HEK293T (cell line): Measurements from ENCODE around the gene STXBP6.

Source experiments
- CTCF ChIA-PET: fragments of 350-600 bp; formaldehyde crosslinking; extraction: SDS; loops from one replicate; lab custom pipeline; 2021; ENCODE audit warnings: antibody characterized with exemption, inconsistent platforms; lab: Yijun Ruan, JAX
- POLR2A ChIA-PET: fragments of 350-600 bp; formaldehyde crosslinking; extraction: SDS; loops from one replicate; lab custom pipeline; 2020; ENCODE audit warnings: antibody characterized with exemption, inconsistent platforms; lab: Yijun Ruan, JAX
- DNase-seq: peaks from one replicate; pipeline ENCODE4 v3.0.0; 2012; ENCODE audit warnings: mixed read lengths; ENCODE audit errors: extremely low spot score
- ARNT ChIP-seq: fragments of 450-650 bp; IDR thresholded peaks from 2 replicates; pipeline ENCODE4 v1.6.1; 2017; ENCODE audit warnings: mild to moderate bottlenecking
- BHLHE40 ChIP-seq: fragments of 450-650 bp; IDR thresholded peaks from 2 replicates; pipeline ENCODE4 v1.6.1; 2016; ENCODE audit warnings: mild to moderate bottlenecking, moderate library complexity, borderline replicate concordance
- CTBP1 ChIP-seq: fragments of 450-650 bp; IDR thresholded peaks from 2 replicates; pipeline ENCODE4 v1.6.1; 2016; ENCODE audit warnings: borderline replicate concordance
- ELF4 ChIP-seq: fragments of 450-650 bp; IDR thresholded peaks from 2 replicates; pipeline ENCODE4 v1.6.1; 2017; ENCODE audit warnings: antibody characterized with exemption
- FOXA1 ChIP-seq: fragments of 450-650 bp; IDR thresholded peaks from 2 replicates; pipeline ENCODE4 v1.6.1; 2016; ENCODE audit warnings: mild to moderate bottlenecking
- FOXK2 ChIP-seq: fragments of 450-650 bp; IDR thresholded peaks from 2 replicates; pipeline ENCODE4 v1.6.1; 2016; ENCODE audit warnings: mild to moderate bottlenecking
- FOXM1 ChIP-seq: fragments of 450-650 bp; IDR thresholded peaks from 2 replicates; pipeline ENCODE4 v1.6.1; 2017; ENCODE audit warnings: mild to moderate bottlenecking, borderline replicate concordance
- HDGF ChIP-seq: fragments of 450-650 bp; IDR thresholded peaks from 2 replicates; pipeline ENCODE4 v1.6.1; 2017; ENCODE audit warnings: antibody characterized with exemption, borderline replicate concordance
- L3MBTL2 ChIP-seq: fragments of 450-650 bp; conservative IDR thresholded peaks from 2 replicates; pipeline ENCODE4 v1.6.1; 2016; ENCODE audit warnings: mild to moderate bottlenecking
- LEF1 ChIP-seq: fragments of 450-650 bp; IDR thresholded peaks from 2 replicates; pipeline ENCODE4 v1.6.1; 2017; ENCODE audit warnings: mild to moderate bottlenecking, borderline replicate concordance
- NFRKB ChIP-seq: fragments of 450-650 bp; IDR thresholded peaks from 2 replicates; pipeline ENCODE4 v1.6.1; 2016; ENCODE audit warnings: mild to moderate bottlenecking, moderate library complexity
- SP1 ChIP-seq: fragments of 450-650 bp; IDR thresholded peaks from 2 replicates; pipeline ENCODE4 v1.6.1; 2017
- SUZ12 ChIP-seq: fragments of 450-650 bp; IDR thresholded peaks from 2 replicates; pipeline ENCODE4 v1.6.1; 2016; ENCODE audit warnings: mild to moderate bottlenecking
- TARDBP ChIP-seq: fragments of 450-650 bp; IDR thresholded peaks from 2 replicates; pipeline ENCODE4 v1.6.1; 2016
- ZNF384 ChIP-seq: fragments of 450-650 bp; IDR thresholded peaks from 2 replicates; pipeline ENCODE4 v1.6.1; 2016
- TF ChIP-seq, protein P1 (sequence below): fragments of 450-650 bp; IDR thresholded peaks from 2 replicates; pipeline ENCODE4 v1.6.1; 2016

The STXBP6 gene

DNA sequence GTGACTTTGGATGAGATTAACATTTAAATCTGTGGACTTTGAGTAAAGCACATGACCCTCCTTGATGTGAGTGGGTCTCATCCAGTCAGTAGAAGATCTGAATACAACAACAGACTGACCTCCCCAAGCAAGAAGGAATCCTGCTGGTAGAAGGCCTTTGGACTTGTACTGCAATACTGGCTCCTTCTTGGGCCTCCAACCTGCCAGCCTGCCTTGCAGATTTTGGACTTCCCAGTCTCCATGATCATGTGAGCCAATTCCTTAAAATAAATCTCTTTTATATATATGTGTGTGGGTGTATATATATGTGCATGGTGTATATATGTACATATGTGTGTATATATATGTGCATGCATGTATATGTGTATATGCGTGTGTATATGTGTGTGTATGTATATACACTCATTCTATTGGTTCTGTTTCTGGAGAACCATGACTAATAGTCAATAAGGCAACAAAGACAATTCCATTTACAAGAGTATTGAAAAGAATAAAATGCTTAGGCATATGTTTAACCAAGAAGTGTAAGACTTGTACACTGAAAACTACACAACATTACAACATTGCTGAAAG lies 183.8 kb downstream of the STXBP6 start:
- TF ChIP-seq L3MBTL2, result no peak
- no peak for TF ChIP-seq CTBP1
- TF ChIP-seq ELF4, result no peak
- no peak for TF ChIP-seq TARDBP
- TF ChIP-seq SP1, result no peak
- no peak for TF ChIP-seq ARNT
- TF ChIP-seq HDGF, result no peak
- no peak for TF ChIP-seq FOXA1
- no peak for TF ChIP-seq FOXM1
- TF ChIP-seq NFRKB, result no peak
- TF ChIP-seq FOXK2, result no peak
- no peak for TF ChIP-seq SUZ12
- no peak for TF ChIP-seq LEF1
- TF ChIP-seq ZNF384, result no peak
- TF ChIP-seq, protein P1, sequence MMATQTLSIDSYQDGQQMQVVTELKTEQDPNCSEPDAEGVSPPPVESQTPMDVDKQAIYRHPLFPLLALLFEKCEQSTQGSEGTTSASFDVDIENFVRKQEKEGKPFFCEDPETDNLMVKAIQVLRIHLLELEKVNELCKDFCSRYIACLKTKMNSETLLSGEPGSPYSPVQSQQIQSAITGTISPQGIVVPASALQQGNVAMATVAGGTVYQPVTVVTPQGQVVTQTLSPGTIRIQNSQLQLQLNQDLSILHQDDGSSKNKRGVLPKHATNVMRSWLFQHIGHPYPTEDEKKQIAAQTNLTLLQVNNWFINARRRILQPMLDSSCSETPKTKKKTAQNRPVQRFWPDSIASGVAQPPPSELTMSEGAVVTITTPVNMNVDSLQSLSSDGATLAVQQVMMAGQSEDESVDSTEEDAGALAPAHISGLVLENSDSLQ, result no peak
- TF ChIP-seq BHLHE40, result no peak
- DNase-seq, result no peak
- ChIA-PET CTCF (no interaction called here), POLR2A (no interaction called here)

GRCh38 chr14:24863968-24864684 lies 185.8 kb downstream of the STXBP6 start:
- no peak for DNase-seq
- TF ChIP-seq L3MBTL2 (no peak), TARDBP (no peak), LEF1 (no peak), SUZ12 (no peak), BHLHE40 (no peak), NFRKB (no peak), FOXK2 (no peak), ARNT (no peak), FOXM1 (no peak), SP1 (no peak), ELF4 (no peak), CTBP1 (no peak), ZNF384 (no peak), HDGF (no peak)
- TF ChIP-seq, protein P1, result no peak
- POLR2A ChIA-PET, result no interaction called here
- CTCF ChIA-PET, result no interaction called here

GRCh38 chr14:24861083-24861630 lies 188.8 kb downstream of the STXBP6 start:
- ChIA-PET POLR2A (no interaction called here), CTCF (no interaction called here)
- DNase-seq, result no peak
- TF ChIP-seq FOXA1 (no peak), BHLHE40 (no peak)

- ChIA-PET CTCF (no interaction called here), POLR2A (no interaction called here)
- DNase-seq, result no peak
- TF ChIP-seq HDGF, result no peak
- no peak for TF ChIP-seq SUZ12
- no peak for TF ChIP-seq FOXK2
- no peak for TF ChIP-seq SP1
Observed at GRCh38 chr14:24859559-24859958, 190.4 kb downstream of the STXBP6 start.

DNA sequence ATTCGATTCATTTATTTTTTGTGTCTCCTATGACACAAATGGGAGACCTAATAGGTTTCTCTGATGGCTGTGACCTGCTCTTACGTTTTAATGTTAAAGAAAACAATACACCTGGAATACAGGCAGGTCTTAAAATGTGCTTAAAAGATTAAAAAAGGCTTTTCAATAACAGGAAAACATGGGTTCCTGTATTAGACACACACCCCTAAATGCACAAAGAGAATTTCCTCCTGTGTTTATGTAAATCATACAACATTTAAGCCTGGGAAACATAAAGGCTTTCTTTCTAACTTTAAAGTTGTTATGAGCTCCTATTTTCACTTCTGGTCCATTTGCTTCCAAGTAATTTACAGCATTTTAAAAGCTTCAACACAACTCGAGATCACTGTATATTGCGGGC lies 191.3 kb downstream of the STXBP6 start:
- ChIA-PET CTCF (no interaction called here), POLR2A (no interaction called here)
- no peak for DNase-seq
- TF ChIP-seq LEF1 (no peak), ARNT (no peak), BHLHE40 (no peak), TARDBP (no peak), CTBP1 (no peak), SP1 (no peak), L3MBTL2 (no peak), FOXA1 (no peak), ZNF384 (no peak)

- no peak for TF ChIP-seq SP1
- TF ChIP-seq TARDBP, result no peak
- TF ChIP-seq ELF4, result no peak
- no peak for TF ChIP-seq ARNT
- TF ChIP-seq CTBP1, result no peak
- no peak for TF ChIP-seq LEF1
- TF ChIP-seq ZNF384, result no peak
- no peak for TF ChIP-seq FOXA1
- no peak for TF ChIP-seq FOXM1
- TF ChIP-seq L3MBTL2, result no peak
- no peak for TF ChIP-seq HDGF
- no peak for TF ChIP-seq SUZ12
- TF ChIP-seq, protein P1, result no peak
- TF ChIP-seq NFRKB, result no peak
- TF ChIP-seq FOXK2, result no peak
- TF ChIP-seq BHLHE40, result no peak
- POLR2A ChIA-PET, result no interaction called here
- DNase-seq, result no peak
- CTCF ChIA-PET, result no interaction called here
Observed at GRCh38 chr14:24858052-24858451, 191.9 kb downstream of the STXBP6 start.
